GM21423 (cell line): Measurements from ENCODE around the gene PGS1.

Experiments used
- ATAC-seq: cut with Tn5 transposase; IDR thresholded peaks from one replicate; pipeline ENCODE4 v1.9.1; 2021; ENCODE audit warnings: mild to moderate bottlenecking, moderate library complexity; ENCODE audit not compliant: unreplicated experiment

Gene PGS1

GRCh38 chr17:78403822-78404221 is 25.4 kb downstream of the PGS1 start:
- ATAC-seq: no peak

- ATAC-seq: no peak
These were observed 27.9 kb downstream of the PGS1 start for GRCh38 chr17:78406396-78406795.

GRCh38 chr17:78406920-78407319 is 28.5 kb downstream of the PGS1 start:
- no peak for ATAC-seq

GRCh38 chr17:78407387-78408000 is 29.0 kb downstream of the PGS1 start:
- ATAC-seq: no peak

GRCh38 chr17:78408476-78409050 is 30.1 kb downstream of the PGS1 start:
- ATAC-seq: no peak

- ATAC-seq: no peak
These were observed 30.9 kb downstream of the PGS1 start for GRCh38 chr17:78409191-78409928.

- no peak for ATAC-seq
These were observed 32.9 kb downstream of the PGS1 start for GRCh38 chr17:78411241-78411857.

- ATAC-seq: no peak
These were observed 34.0 kb downstream of the PGS1 start for GRCh38 chr17:78412403-78412802.

- no peak for ATAC-seq
These were observed 36.0 kb downstream of the PGS1 start for GRCh38 chr17:78414178-78415162.

GRCh38 chr17:78415821-78416711 is 37.6 kb downstream of the PGS1 start:
- no peak for ATAC-seq

- ATAC-seq: no peak
These were observed 38.5 kb downstream of the PGS1 start for GRCh38 chr17:78416791-78417530.

- ATAC-seq: no peak
These were observed 39.1 kb downstream of the PGS1 start for GRCh38 chr17:78417531-78417909.

GRCh38 chr17:78418326-78419026 is 40.0 kb downstream of the PGS1 start:
- ATAC-seq: no peak

GRCh38 chr17:78419970-78420815 is 41.7 kb downstream of the PGS1 start:
- no peak for ATAC-seq

GRCh38 chr17:78421084-78421533 is 42.7 kb downstream of the PGS1 start:
- ATAC-seq: no peak

GRCh38 chr17:78421534-78422266 is 43.3 kb downstream of the PGS1 start:
- ATAC-seq: no peak

GRCh38 chr17:78422267-78422605 is 43.8 kb downstream of the PGS1 start:
- ATAC-seq: no peak
